NCI-H446 treated with DMSO at 0.1 percent for 48 hours (cell line): ENCODE measurements around the gene CYB561D1.
A peak's percentile ranks its signal among the peaks of the same experiment; 100 is the strongest.
"Not testable (repeated sequence)": the region's sequence is repeated elsewhere in the genome, so short reads cannot be mapped to it uniquely, and the experiment has no call there.

Experiments used
- DNase-seq: peaks from one replicate; lab custom pipeline; 2025; lab: John Stamatoyannopoulos, UW

The CYB561D1 gene

GRCh38 chr1:109493805-109494539 lies at the start of gene CYB561D1:
Gene CYB561D1, plus strand, starts transcription at chr1:109494094. Its CDS starts 46 bp downstream, at chr1:109494140.
- DNase-seq, result peak; percentile 66

GRCh38 chr1:109444346-109444745 lies 49.5 kb upstream of the CYB561D1 start:
- DNase-seq, result no peak

GRCh38 chr1:109445949-109446695 lies 47.8 kb upstream of the CYB561D1 start:
- not testable (repeated sequence) for DNase-seq

- no peak for DNase-seq
Observed at GRCh38 chr1:109447524-109447923, 46.4 kb upstream of the CYB561D1 start.

- no peak for DNase-seq
Observed at GRCh38 chr1:109454497-109455133, 39.3 kb upstream of the CYB561D1 start.

GRCh38 chr1:109457819-109458218 lies 36.1 kb upstream of the CYB561D1 start:
- DNase-seq, result no peak

GRCh38 chr1:109466125-109466451 lies 27.8 kb upstream of the CYB561D1 start:
- DNase-seq, result no peak

GRCh38 chr1:109466452-109467300 lies 27.2 kb upstream of the CYB561D1 start, which contains the start of gene SYPL2:
Gene SYPL2, plus strand, starts transcription at chr1:109466546. Its CDS starts 298 bp downstream, at chr1:109466844.
- DNase-seq, result no peak

GRCh38 chr1:109467301-109467777 lies 26.6 kb upstream of the CYB561D1 start:
- DNase-seq, result no peak

- DNase-seq, result no peak
Observed at GRCh38 chr1:109468061-109468460, 25.8 kb upstream of the CYB561D1 start.

GRCh38 chr1:109468903-109469302 lies 25.0 kb upstream of the CYB561D1 start:
- DNase-seq, result no peak

- no peak for DNase-seq
Observed at GRCh38 chr1:109470245-109470644, 23.6 kb upstream of the CYB561D1 start.

- DNase-seq, result no peak
Observed at GRCh38 chr1:109472779-109473178, 21.1 kb upstream of the CYB561D1 start.

- DNase-seq, result not testable (repeated sequence)
Observed at GRCh38 chr1:109473284-109474057, 20.4 kb upstream of the CYB561D1 start.

- no peak for DNase-seq
Observed at GRCh38 chr1:109474697-109475096, 19.2 kb upstream of the CYB561D1 start.

GRCh38 chr1:109475261-109475660 lies 18.6 kb upstream of the CYB561D1 start:
- DNase-seq, result no peak

- no peak for DNase-seq
Observed at GRCh38 chr1:109476825-109477224, 17.1 kb upstream of the CYB561D1 start.

- no peak for DNase-seq
Observed at GRCh38 chr1:109477821-109478220, 16.1 kb upstream of the CYB561D1 start.

- no peak for DNase-seq
Observed at GRCh38 chr1:109478806-109479205, 15.1 kb upstream of the CYB561D1 start.

GRCh38 chr1:109479311-109479710 lies 14.6 kb upstream of the CYB561D1 start:
- no peak for DNase-seq

GRCh38 chr1:109479901-109480300 lies 14.0 kb upstream of the CYB561D1 start:
- DNase-seq, result no peak
